ENCODE results near the gene MAGI2. TPM values are rescaled to one million over a fixed set of nuclear protein-coding genes. Genes with fewer than 3 reads are reported as not detected.

The MAGI2 gene
- total RNA-seq, 1 donor from 2014 or later, result 5.8 TPM

DNA sequence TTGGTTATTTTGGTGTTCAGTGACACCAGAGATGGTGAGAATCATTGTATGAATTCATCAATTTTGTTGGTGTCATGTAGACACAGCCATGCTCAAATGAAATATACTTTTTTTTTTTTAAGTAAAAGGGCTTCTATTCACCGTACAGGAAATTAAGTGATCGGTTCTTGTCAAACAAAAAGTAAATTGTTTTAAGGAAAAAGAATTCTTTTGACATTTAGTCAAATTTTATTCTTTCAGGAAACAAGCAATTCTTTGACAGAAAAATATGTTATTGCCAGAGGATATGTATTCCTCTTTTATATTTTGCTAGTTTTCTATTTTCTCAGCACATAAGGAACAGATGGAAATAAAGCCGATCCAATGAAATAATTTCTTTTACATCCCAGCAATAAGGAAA is 551.9 kb downstream of the MAGI2 start:
- H3K4me1 Mint-ChIP-seq (ENCODE audit: low read depth), result no peaks in the 10 kb centered on the region
- no peaks in the 10 kb centered on the region for H3K27me3 Mint-ChIP-seq (ENCODE audit: low read depth)
- TF ChIP-seq, protein P1, sequence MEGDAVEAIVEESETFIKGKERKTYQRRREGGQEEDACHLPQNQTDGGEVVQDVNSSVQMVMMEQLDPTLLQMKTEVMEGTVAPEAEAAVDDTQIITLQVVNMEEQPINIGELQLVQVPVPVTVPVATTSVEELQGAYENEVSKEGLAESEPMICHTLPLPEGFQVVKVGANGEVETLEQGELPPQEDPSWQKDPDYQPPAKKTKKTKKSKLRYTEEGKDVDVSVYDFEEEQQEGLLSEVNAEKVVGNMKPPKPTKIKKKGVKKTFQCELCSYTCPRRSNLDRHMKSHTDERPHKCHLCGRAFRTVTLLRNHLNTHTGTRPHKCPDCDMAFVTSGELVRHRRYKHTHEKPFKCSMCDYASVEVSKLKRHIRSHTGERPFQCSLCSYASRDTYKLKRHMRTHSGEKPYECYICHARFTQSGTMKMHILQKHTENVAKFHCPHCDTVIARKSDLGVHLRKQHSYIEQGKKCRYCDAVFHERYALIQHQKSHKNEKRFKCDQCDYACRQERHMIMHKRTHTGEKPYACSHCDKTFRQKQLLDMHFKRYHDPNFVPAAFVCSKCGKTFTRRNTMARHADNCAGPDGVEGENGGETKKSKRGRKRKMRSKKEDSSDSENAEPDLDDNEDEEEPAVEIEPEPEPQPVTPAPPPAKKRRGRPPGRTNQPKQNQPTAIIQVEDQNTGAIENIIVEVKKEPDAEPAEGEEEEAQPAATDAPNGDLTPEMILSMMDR (IDR thresholded peaks at IDR 0.05), result no peak
- no peak for DNase-seq (ENCODE audit: low spot score)
- no peak overlapping the region for H3K27ac Mint-ChIP-seq (ENCODE audit: unreplicated experiment)
- no peaks in the 10 kb centered on the region for H3K36me3 Mint-ChIP-seq (ENCODE audit: low read depth)
- peaks cover 10% of the 10 kb centered on the region for H3K9me3 Mint-ChIP-seq (ENCODE audit: low read depth)
- no peak overlapping the region for H3K4me3 Mint-ChIP-seq (ENCODE audit: unreplicated experiment)

DNA sequence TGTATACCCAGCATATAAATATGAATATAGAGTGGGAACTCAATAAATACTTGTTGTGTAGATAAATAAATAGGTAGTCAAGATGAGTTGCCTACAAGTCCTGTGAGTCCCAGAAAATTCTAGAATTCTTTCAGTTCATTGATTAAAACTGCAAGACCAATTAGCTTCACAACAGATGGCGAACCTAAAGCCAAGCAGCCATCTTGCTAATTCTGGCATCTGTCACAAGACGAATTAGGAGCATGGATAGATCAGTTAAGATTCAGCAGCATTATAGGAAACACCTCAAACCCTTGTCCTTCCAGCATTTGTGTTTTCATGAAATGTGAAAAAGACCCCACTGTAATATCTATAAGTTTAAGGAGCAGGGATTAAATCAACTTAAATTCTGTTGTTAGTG is 552.7 kb downstream of the MAGI2 start:
- TF ChIP-seq, protein P1 (IDR thresholded peaks at IDR 0.05), result no peak
- no peak overlapping the region for H3K4me3 Mint-ChIP-seq (ENCODE audit: unreplicated experiment)
- no peaks in the 10 kb centered on the region for H3K4me1 Mint-ChIP-seq (ENCODE audit: low read depth)
- DNase-seq (ENCODE audit: low spot score), result no peak
- H3K36me3 Mint-ChIP-seq (ENCODE audit: low read depth), result no peaks in the 10 kb centered on the region
- no peaks in the 10 kb centered on the region for H3K27me3 Mint-ChIP-seq (ENCODE audit: low read depth)
- H3K27ac Mint-ChIP-seq (ENCODE audit: unreplicated experiment), result no peak overlapping the region
- peaks cover 10% of the 10 kb centered on the region for H3K9me3 Mint-ChIP-seq (ENCODE audit: low read depth)

DNA sequence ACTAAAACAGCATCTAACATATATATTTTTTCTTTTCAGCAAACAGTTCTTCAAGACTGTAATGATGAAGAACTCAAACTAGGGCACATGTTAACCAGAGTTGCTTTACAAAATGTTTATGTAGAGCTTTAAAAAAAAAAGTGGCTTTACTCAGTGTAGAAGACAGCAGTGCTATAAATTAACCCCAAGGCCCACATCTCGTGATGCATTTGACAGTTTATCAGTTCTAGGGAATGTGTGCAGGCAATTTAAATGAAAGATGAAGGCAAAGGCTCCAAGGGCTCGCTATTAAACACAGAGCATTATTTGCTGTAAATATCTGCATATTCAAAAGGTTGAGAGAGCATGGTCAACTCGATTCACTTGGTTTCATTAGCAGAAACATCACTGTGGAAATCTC is 558.1 kb downstream of the MAGI2 start:
- TF ChIP-seq, protein P1 (IDR thresholded peaks at IDR 0.05), result no peak
- Mint-ChIP-seq H3K27ac (ENCODE audit: unreplicated experiment) (no peak overlapping the region), H3K27me3 (ENCODE audit: low read depth) (no peaks in the 10 kb centered on the region), H3K4me1 (ENCODE audit: low read depth) (no peaks in the 10 kb centered on the region), H3K9me3 (ENCODE audit: low read depth) (peaks cover 16% of the 10 kb centered on the region), H3K36me3 (ENCODE audit: low read depth) (no peaks in the 10 kb centered on the region), H3K4me3 (ENCODE audit: unreplicated experiment) (no peak overlapping the region)
- DNase-seq (ENCODE audit: low spot score), result no peak

DNA sequence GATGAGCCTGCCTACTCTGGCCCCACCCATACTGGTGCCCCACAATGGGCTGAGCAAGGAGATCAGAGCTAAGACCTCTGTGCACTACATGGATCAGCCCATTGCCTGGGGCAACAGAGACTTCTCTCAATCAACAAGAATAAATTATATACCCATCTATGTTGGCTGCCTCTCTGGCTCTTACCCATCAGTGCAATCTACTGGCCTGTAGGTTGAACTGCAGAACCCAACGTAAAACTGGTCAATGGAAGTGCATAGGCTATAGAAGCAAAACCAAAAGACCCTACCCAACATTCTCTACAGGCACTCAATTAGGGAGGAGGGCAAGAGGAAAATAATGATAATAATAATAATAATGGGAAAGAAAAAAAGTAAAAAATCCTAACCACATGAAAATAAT is 574.3 kb downstream of the MAGI2 start:
- no peaks in the 10 kb centered on the region for H3K27me3 Mint-ChIP-seq (ENCODE audit: low read depth)
- DNase-seq (ENCODE audit: low spot score), result no peak
- no peak overlapping the region for H3K27ac Mint-ChIP-seq (ENCODE audit: unreplicated experiment)
- peaks cover 4% of the 10 kb centered on the region for H3K36me3 Mint-ChIP-seq (ENCODE audit: low read depth)
- no peak overlapping the region for H3K4me3 Mint-ChIP-seq (ENCODE audit: unreplicated experiment)
- H3K9me3 Mint-ChIP-seq (ENCODE audit: low read depth), result peaks cover 54% of the 10 kb centered on the region
- TF ChIP-seq, protein P1 (IDR thresholded peaks at IDR 0.05), result no peak
- no peaks in the 10 kb centered on the region for H3K4me1 Mint-ChIP-seq (ENCODE audit: low read depth)

DNA sequence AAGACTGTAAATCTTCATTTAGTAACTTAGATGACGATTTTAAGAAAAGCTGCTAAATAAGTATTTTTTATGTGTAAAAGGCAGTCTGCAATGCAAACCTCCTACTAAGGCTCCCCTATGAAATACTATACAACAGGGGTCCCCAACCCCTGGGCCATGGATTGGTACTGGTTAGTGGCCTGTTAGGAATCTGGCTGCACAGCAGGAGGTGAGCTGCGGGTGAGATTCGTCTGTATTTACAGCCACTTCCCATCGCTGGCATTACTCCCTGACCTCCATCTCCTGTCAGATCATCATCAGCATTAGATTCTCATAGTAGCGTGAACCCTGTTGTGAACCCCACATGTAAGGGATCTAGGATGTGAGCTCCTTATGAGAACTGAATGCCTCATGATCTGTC is 580.4 kb downstream of the MAGI2 start:
- H3K4me3 Mint-ChIP-seq (ENCODE audit: unreplicated experiment), result no peak overlapping the region
- no peaks in the 10 kb centered on the region for H3K27me3 Mint-ChIP-seq (ENCODE audit: low read depth)
- no peaks in the 10 kb centered on the region for H3K4me1 Mint-ChIP-seq (ENCODE audit: low read depth)
- H3K36me3 Mint-ChIP-seq (ENCODE audit: low read depth), result no peaks in the 10 kb centered on the region
- no peak overlapping the region for H3K27ac Mint-ChIP-seq (ENCODE audit: unreplicated experiment)
- H3K9me3 Mint-ChIP-seq (ENCODE audit: low read depth), result peaks cover 24% of the 10 kb centered on the region
- TF ChIP-seq, protein P1 (IDR thresholded peaks at IDR 0.05), result no peak
- DNase-seq (ENCODE audit: low spot score), result no peak

Data from chondrocyte (in vitro differentiated cells).